ENCODE measurements around the gene SOX13. TPM values are rescaled to one million over a fixed set of nuclear protein-coding genes. Genes with fewer than 3 reads are reported as not detected.
"Not testable (repeated sequence)": the region's sequence is repeated elsewhere in the genome, so short reads cannot be mapped to it uniquely, and the experiment has no call there.

SOX13 gene
- total RNA-seq, 4 donors from 2014 or later = 13.3 to 25.6 (median 21.7) TPM

GRCh38 chr1:204096931-204097330, 24.0 kb downstream of the SOX13 start:
- no peak overlapping the region for H3K27ac ChIP-seq (replicated peaks in 1 of 4)
- H3K36me3 ChIP-seq = no peaks in the 10 kb centered on the region

GRCh38 chr1:204098683-204099082, 25.8 kb downstream of the SOX13 start:
- H3K4me1 ChIP-seq = peaks cover 41 to 75% (median 64%) of the 10 kb centered on the region in 4 donors
- 87% methylated on average over 3 of the region's 4 CpGs for WGBS
- peaks cover 0 to 4% (median 0%) of the 10 kb centered on the region in 4 donors for H3K27me3 ChIP-seq
- TF ChIP-seq POLR2AphosphoS5 (IDR thresholded peaks at IDR 0.05) = no peak
- no peak for TF ChIP-seq CTCF (IDR thresholded peaks at IDR 0.05)
- TF ChIP-seq EP300 (IDR thresholded peaks at IDR 0.05) = no peak
- no peak for TF ChIP-seq POLR2A (IDR thresholded peaks at IDR 0.05; ENCODE audit: low read depth)
- no peak overlapping the region for H3K4me3 ChIP-seq
- H3K36me3 ChIP-seq = no peaks in the 10 kb centered on the region
- no peak overlapping the region for H3K27ac ChIP-seq (replicated peaks in 1 of 4)
- no peaks in the 10 kb centered on the region for H3K9me3 ChIP-seq
- intact Hi-C loops (cut with DNase I) = no loop called here
- DNase-seq (ENCODE audit: extremely low spot score) = no peak

More at GRCh38 chr1:204096931-204097330, 24.0 kb downstream of the SOX13 start:
- no peak for DNase-seq (ENCODE audit: extremely low spot score)
- 62% methylated on average over 3 of the region's 3 CpGs for WGBS
- H3K9me3 ChIP-seq = no peaks in the 10 kb centered on the region
- no peak overlapping the region for H3K4me3 ChIP-seq
- H3K4me1 ChIP-seq = peaks cover 32 to 75% (median 64%) of the 10 kb centered on the region in 4 donors
- intact Hi-C loops (cut with DNase I) = no loop called here
- no peak for TF ChIP-seq CTCF (IDR thresholded peaks at IDR 0.05)
- TF ChIP-seq POLR2AphosphoS5 (IDR thresholded peaks at IDR 0.05) = no peak
- TF ChIP-seq EP300 (IDR thresholded peaks at IDR 0.05) = no peak
- TF ChIP-seq POLR2A (IDR thresholded peaks at IDR 0.05; ENCODE audit: low read depth) = no peak
- no peaks in the 10 kb centered on the region for H3K27me3 ChIP-seq

- H3K36me3 ChIP-seq; H3K27me3 ChIP-seq; H3K9me3 ChIP-seq; intact Hi-C loops (cut with DNase I); DNase-seq (ENCODE audit: extremely low spot score); H3K27ac ChIP-seq (replicated peaks in 1 of 4); H3K4me3 ChIP-seq: not testable (repeated sequence)
- 92% methylated on average over 2 of the region's 2 CpGs for WGBS
- peaks cover 44 to 75% (median 64%) of the 10 kb centered on the region in 4 donors for H3K4me1 ChIP-seq
These were observed 26.8 kb downstream of the SOX13 start for GRCh38 chr1:204099754-204100153.

- H3K4me1 ChIP-seq = peaks cover 43 to 74% (median 59%) of the 10 kb centered on the region in 4 donors
- peak overlapping the region in 3 of 4 donors; percentile 22 to 60 (median 58) for H3K27ac ChIP-seq (replicated peaks in 1 of 4)
- DNase-seq (ENCODE audit: extremely low spot score) = no peak
- H3K4me3 ChIP-seq = no peak overlapping the region
- intact Hi-C loops (cut with DNase I) = no loop called here
- H3K9me3 ChIP-seq = no peaks in the 10 kb centered on the region
- 61% methylated on average over 12 of the region's 13 CpGs for WGBS
- H3K36me3 ChIP-seq = no peaks in the 10 kb centered on the region
- peaks cover 0 to 7% (median 0%) of the 10 kb centered on the region in 4 donors for H3K27me3 ChIP-seq
- TF ChIP-seq CTCF (IDR thresholded peaks at IDR 0.05) (no peak), EP300 (IDR thresholded peaks at IDR 0.05) (no peak), POLR2A (IDR thresholded peaks at IDR 0.05; ENCODE audit: low read depth) (no peak), POLR2AphosphoS5 (IDR thresholded peaks at IDR 0.05) (no peak)
These were observed 29.2 kb downstream of the SOX13 start for GRCh38 chr1:204102029-204102611.

- no peak for TF ChIP-seq POLR2A (IDR thresholded peaks at IDR 0.05; ENCODE audit: low read depth)
- no peak for TF ChIP-seq POLR2AphosphoS5 (IDR thresholded peaks at IDR 0.05)
- no peak for TF ChIP-seq EP300 (IDR thresholded peaks at IDR 0.05)
- no peak for TF ChIP-seq CTCF (IDR thresholded peaks at IDR 0.05)
- Histone ChIP-seq H3K27ac (replicated peaks in 1 of 4) (peak overlapping the region in 3 of 4 donors; percentile 42 to 60 (median 58)), H3K4me1 (peaks cover 51 to 81% (median 64%) of the 10 kb centered on the region in 4 donors), H3K27me3 (peaks cover 0 to 14% (median 0%) of the 10 kb centered on the region in 4 donors), H3K36me3 (no peaks in the 10 kb centered on the region), H3K9me3 (no peaks in the 10 kb centered on the region), H3K4me3 (no peak overlapping the region)
- intact Hi-C loops (cut with DNase I) = no loop called here
- DNase-seq (ENCODE audit: extremely low spot score) = no peak
- WGBS = 52% methylated on average over 3 of the region's 3 CpGs
These were observed 30.0 kb downstream of the SOX13 start for GRCh38 chr1:204102739-204103430.

Measured in esophagus muscularis mucosa (tissue), 4 donors.